Naive thymus-derived CD4-positive, alpha-beta T cell (primary cell): ENCODE measurements around the gene CAPN1. TPM values are rescaled to one million over a fixed set of nuclear protein-coding genes. Genes with fewer than 3 reads are reported as not detected.

ENCODE experiments used
- ATAC-seq: fragments of 150-1000 bp; cut with Tn5 transposase; 2 replicates; pipeline ENCODE4 v1.10.0; 2021; ENCODE audit warnings: mild to moderate bottlenecking, moderate library complexity
- CTCF ChIA-PET: fragments of 350-600 bp; sonication (Branson Sonifier 250); formaldehyde crosslinking; loops from one replicate; lab custom pipeline; 2021; ENCODE audit warnings: antibody characterized with exemption; lab: Charles Lee
- POLR2A ChIA-PET: fragments of 350-600 bp; sonication (Branson Sonifier 250); formaldehyde crosslinking; loops from one replicate; lab custom pipeline; 2021; ENCODE audit warnings: antibody characterized with exemption, inconsistent platforms; lab: Charles Lee
- DNase-seq, 9 donors: peaks; one replicate each; pipeline versions ENCODE4 v3.0.0 to v3.0.0-alpha.2; 2020 to 2022; ENCODE audit warnings: mixed read lengths in 1 of 9
- H3K27ac ChIP-seq: one replicate; pipeline ENCODE4 v1.7.0; 2013; ENCODE audit warnings: mild to moderate bottlenecking, low read depth, low read length, moderate library complexity
- H3K27me3 ChIP-seq, 2 donors: one replicate each; pipeline ENCODE4 v1.7.0; 2013; ENCODE audit warnings: low read length in 2 of 2, mild to moderate bottlenecking in 2 of 2, moderate library complexity in 2 of 2; ENCODE audit not compliant: control insufficient read depth in 2 of 2, insufficient read depth in 2 of 2
- H3K36me3 ChIP-seq, 3 experiments: 1 replicate in 2 of 3; 2 replicates in 1 of 3; pipeline ENCODE4 v1.7.0; 2013; ENCODE audit warnings: low read length in 3 of 3, mild to moderate bottlenecking in 3 of 3, moderate library complexity in 1 of 3; ENCODE audit not compliant: insufficient read depth in 3 of 3, control insufficient read depth in 2 of 3
- H3K4me1 ChIP-seq, 2 donors: one replicate each; pipeline ENCODE4 v1.7.0; 2013; ENCODE audit warnings: low read length in 2 of 2, mild to moderate bottlenecking in 2 of 2, moderate library complexity in 1 of 2; ENCODE audit not compliant: control insufficient read depth in 2 of 2, insufficient read depth in 2 of 2
- H3K4me3 ChIP-seq: 2 replicates; pipeline ENCODE4 v1.7.0; 2013; ENCODE audit warnings: mild to moderate bottlenecking, low read length
- H3K9me3 ChIP-seq, 3 experiments: 1 replicate in 2 of 3; 2 replicates in 1 of 3; pipeline ENCODE4 v1.7.0; 2013; ENCODE audit warnings: low read length in 3 of 3; ENCODE audit not compliant: control insufficient read depth in 2 of 3
- H3K27ac Mint-ChIP-seq, 9 donors: one replicate each; pipeline ENCODE4 v1.8.0; 2020 to 2022; ENCODE audit warnings: mixed read lengths in 9 of 9, mild to moderate bottlenecking in 8 of 9, moderate library complexity in 5 of 9, inconsistent platforms in 2 of 9
- H3K27me3 Mint-ChIP-seq, 5 donors: one replicate each; pipeline ENCODE4 v1.8.0; 2021 to 2022; ENCODE audit warnings: mixed read lengths in 5 of 5, mild to moderate bottlenecking in 1 of 5
- H3K36me3 Mint-ChIP-seq, 5 donors: one replicate each; pipeline ENCODE4 v1.8.0; 2020 to 2022; ENCODE audit warnings: mixed read lengths in 5 of 5, mild to moderate bottlenecking in 3 of 5, inconsistent platforms in 1 of 5
- H3K4me1 Mint-ChIP-seq, 7 donors: one replicate each; pipeline ENCODE4 v1.8.0; 2020 to 2022; ENCODE audit warnings: mixed read lengths in 7 of 7, mild to moderate bottlenecking in 3 of 7, inconsistent platforms in 1 of 7
- H3K4me3 Mint-ChIP-seq, 10 donors: one replicate each; pipeline ENCODE4 v1.8.0; 2020 to 2022; ENCODE audit warnings: mild to moderate bottlenecking in 10 of 10, mixed read lengths in 10 of 10, moderate library complexity in 6 of 10, inconsistent platforms in 2 of 10
- H3K9me3 Mint-ChIP-seq, 11 donors: one replicate each; pipeline ENCODE4 v1.8.0; 2020 to 2022; ENCODE audit warnings: mixed read lengths in 11 of 11, mild to moderate bottlenecking in 4 of 11, inconsistent platforms in 1 of 11, moderate library complexity in 1 of 11
- intact Hi-C, 2 donors: fragments of 100-400 bp; cut with micrococcal nuclease; formaldehyde crosslinking; loops; one replicate each; pipeline ENCODE4 v1.15.1; 2023
- polyA plus RNA-seq, 2 donors: library from polyadenylated mRNA; unstranded; fragments of 300-500 nt; fragmentation: Illumina TruSeq; gene quantifications; one replicate each; pipeline ENCODE4 v1.2.3, GENCODE V29; 2021
- total RNA-seq, 6 experiments: library from RNA in 5 of 6; stranded (reverse) in 5 of 6; gene quantifications; 1 replicate in 5 of 6; 2 replicates in 1 of 6; pipeline ENCODE4 v1.2.3 and lab custom pipeline; 2021 to 2026

Gene CAPN1
- total and polyA plus RNA-seq, 7 experiments from 2014 or later, result 73.1 to 195 (median 99.8) TPM

DNA sequence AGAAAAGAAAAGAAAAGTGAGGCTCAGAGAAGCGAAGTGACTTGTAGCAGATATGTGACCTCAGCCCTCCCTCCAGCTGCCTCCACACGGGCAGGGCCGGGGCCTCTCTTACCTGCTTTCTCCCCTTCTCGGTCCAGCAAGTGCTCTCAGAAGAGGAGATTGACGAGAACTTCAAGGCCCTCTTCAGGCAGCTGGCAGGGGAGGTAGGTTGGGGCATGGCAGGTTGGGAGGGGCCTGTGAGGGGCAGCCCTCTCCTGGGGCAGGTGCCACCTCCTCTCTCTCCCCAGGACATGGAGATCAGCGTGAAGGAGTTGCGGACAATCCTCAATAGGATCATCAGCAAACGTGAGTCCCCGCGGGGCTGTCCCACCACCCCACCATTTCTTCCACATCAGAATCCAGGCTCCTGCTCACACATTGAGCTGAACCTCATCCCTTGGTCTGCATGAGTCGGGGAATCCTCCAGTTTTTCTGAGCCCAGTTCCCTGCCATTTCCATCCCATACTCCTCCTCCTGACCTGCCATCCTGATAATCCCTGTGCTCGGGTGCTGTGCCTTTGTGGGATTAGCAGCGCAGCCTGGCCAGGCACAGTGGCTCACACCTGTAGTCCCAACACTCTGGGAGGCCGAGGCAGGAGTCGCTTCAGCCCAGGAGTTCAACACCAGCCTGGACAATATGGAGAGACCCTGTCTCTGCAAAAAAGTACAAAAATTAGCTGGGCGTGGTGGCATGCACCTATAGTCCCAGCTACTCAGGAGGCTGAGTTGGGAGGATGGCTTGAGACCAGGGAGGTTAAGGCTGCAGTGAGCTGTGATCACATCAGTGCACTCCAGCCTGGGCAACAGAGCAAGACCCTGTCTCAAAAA, 26.4 kb downstream of the CAPN1 start:
- ChIA-PET POLR2A (no interaction called here), CTCF (interaction anchor here (0.6 kb wide), 1 partner anchor 1188 kb away, joined by 3 read pairs; no protein-coding TSS in a partner anchor)
- Mint-ChIP-seq H3K9me3 (no peaks in the 10 kb centered on the region), H3K4me1 (peaks cover 1 to 15% (median 9%) of the 10 kb centered on the region in 7 donors), H3K36me3 (peaks cover 0 to 19% (median 8%) of the 10 kb centered on the region in 5 donors), H3K27ac (peak overlapping the region in 1 of 9 donors; percentile 16), H3K4me3 (no peak overlapping the region), H3K27me3 (no peaks in the 10 kb centered on the region)
- H3K4me3 ChIP-seq, result no peak overlapping the region
- H3K27ac ChIP-seq, result no peak overlapping the region
- DNase-seq (peak in 1 of 9 donors; percentile 13), ATAC-seq (no peak)
- H3K9me3 ChIP-seq, result no peaks in the 10 kb centered on the region
- H3K4me1 ChIP-seq, result peaks cover 0 to under 1% of the 10 kb centered on the region in 2 donors
- peaks cover 4 to 69% (median 26%) of the 10 kb centered on the region in 3 experiments for H3K36me3 ChIP-seq
- intact Hi-C loops, result no loop called here
- no peaks in the 10 kb centered on the region for H3K27me3 ChIP-seq

- Mint-ChIP-seq H3K36me3 (peaks cover 0 to 19% (median 8%) of the 10 kb centered on the region in 5 donors), H3K9me3 (no peaks in the 10 kb centered on the region), H3K4me3 (no peak overlapping the region), H3K4me1 (peaks cover 4 to 22% (median 15%) of the 10 kb centered on the region in 7 donors), H3K27me3 (no peaks in the 10 kb centered on the region), H3K27ac (peak overlapping the region in 3 of 9 donors; percentile 7 to 68 (median 43))
- Histone ChIP-seq H3K4me1 (peaks cover 3 to 5% of the 10 kb centered on the region in 2 donors), H3K9me3 (no peaks in the 10 kb centered on the region), H3K36me3 (peaks cover 4 to 69% (median 26%) of the 10 kb centered on the region in 3 experiments), H3K4me3 (no peak overlapping the region), H3K27ac (no peak overlapping the region), H3K27me3 (no peaks in the 10 kb centered on the region)
- no peak for ATAC-seq
- ChIA-PET CTCF (interaction anchor here (0.5 to 0.6 kb wide), 2 partner anchors 138 to 1187 kb away, joined by 3 to 4 read pairs; no protein-coding TSS in a partner anchor), POLR2A (no interaction called here)
- intact Hi-C loops, result no loop called here
- no peak for DNase-seq
Observed at GRCh38 chr11:65208785-65209710, 27.3 kb downstream of the CAPN1 start.

- Mint-ChIP-seq H3K4me1 (peaks cover 10 to 27% (median 18%) of the 10 kb centered on the region in 7 donors), H3K27ac (no peak overlapping the region), H3K36me3 (peaks cover 0 to 19% (median 8%) of the 10 kb centered on the region in 5 donors), H3K4me3 (no peak overlapping the region), H3K27me3 (no peaks in the 10 kb centered on the region), H3K9me3 (no peaks in the 10 kb centered on the region)
- H3K9me3 ChIP-seq, result no peaks in the 10 kb centered on the region
- no peak for DNase-seq
- CTCF ChIA-PET, result no interaction called here
- ATAC-seq, result no peak
- peaks cover 4 to 68% (median 26%) of the 10 kb centered on the region in 3 experiments for H3K36me3 ChIP-seq
- peaks cover 7 to 8% of the 10 kb centered on the region in 2 donors for H3K4me1 ChIP-seq
- POLR2A ChIA-PET, result no interaction called here
- H3K27ac ChIP-seq, result no peak overlapping the region
- H3K4me3 ChIP-seq, result no peak overlapping the region
- H3K27me3 ChIP-seq, result no peaks in the 10 kb centered on the region
- intact Hi-C loops, result no loop called here
Observed at GRCh38 chr11:65209711-65210360, 28.1 kb downstream of the CAPN1 start.

DNA sequence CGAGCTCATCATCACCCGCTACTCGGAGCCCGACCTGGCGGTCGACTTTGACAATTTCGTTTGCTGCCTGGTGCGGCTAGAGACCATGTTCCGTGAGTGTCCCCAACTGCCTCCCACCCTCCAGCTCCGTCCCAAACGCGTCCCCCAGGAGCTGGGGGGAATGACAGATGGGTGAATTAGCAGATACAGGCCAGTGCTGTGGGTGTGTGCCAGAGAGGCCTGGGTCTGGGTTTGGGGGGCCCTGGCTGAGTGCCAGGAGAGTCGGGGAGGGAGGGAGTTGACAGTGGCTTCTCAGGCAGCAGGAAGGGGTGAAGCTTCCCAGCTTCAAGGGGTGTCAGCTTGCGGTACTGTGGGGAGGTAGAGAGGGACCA, 28.6 kb downstream of the CAPN1 start:
- no peak for DNase-seq
- H3K9me3 Mint-ChIP-seq, result no peaks in the 10 kb centered on the region
- H3K4me1 ChIP-seq, result peaks cover 7 to 8% of the 10 kb centered on the region in 2 donors
- peaks cover 11 to 31% (median 19%) of the 10 kb centered on the region in 7 donors for H3K4me1 Mint-ChIP-seq
- peaks cover 4 to 62% (median 25%) of the 10 kb centered on the region in 3 experiments for H3K36me3 ChIP-seq
- H3K9me3 ChIP-seq, result no peaks in the 10 kb centered on the region
- H3K4me3 Mint-ChIP-seq, result no peak overlapping the region
- no peaks in the 10 kb centered on the region for H3K27me3 Mint-ChIP-seq
- no peaks in the 10 kb centered on the region for H3K27me3 ChIP-seq
- H3K36me3 Mint-ChIP-seq, result peaks cover 0 to 19% (median 8%) of the 10 kb centered on the region in 5 donors
- intact Hi-C loops, result no loop called here
- ATAC-seq, result no peak
- no peak overlapping the region for H3K27ac Mint-ChIP-seq
- H3K27ac ChIP-seq, result no peak overlapping the region
- ChIA-PET CTCF (no interaction called here), POLR2A (no interaction called here)
- no peak overlapping the region for H3K4me3 ChIP-seq

GRCh38 chr11:65210748-65211147, 29.0 kb downstream of the CAPN1 start:
- no peak overlapping the region for H3K27ac Mint-ChIP-seq
- Histone ChIP-seq H3K4me3 (no peak overlapping the region), H3K36me3 (peaks cover 4 to 58% (median 21%) of the 10 kb centered on the region in 3 experiments), H3K27ac (no peak overlapping the region), H3K4me1 (peaks cover 7 to 8% of the 10 kb centered on the region in 2 donors), H3K27me3 (no peaks in the 10 kb centered on the region), H3K9me3 (no peaks in the 10 kb centered on the region)
- no peaks in the 10 kb centered on the region for H3K27me3 Mint-ChIP-seq
- peaks cover 0 to 2% (median 0%) of the 10 kb centered on the region in 11 donors for H3K9me3 Mint-ChIP-seq
- CTCF ChIA-PET, result no interaction called here
- H3K4me3 Mint-ChIP-seq, result no peak overlapping the region
- POLR2A ChIA-PET, result no interaction called here
- DNase-seq, result no peak
- H3K36me3 Mint-ChIP-seq, result peaks cover 4 to 17% (median 8%) of the 10 kb centered on the region in 5 donors
- ATAC-seq, result no peak
- H3K4me1 Mint-ChIP-seq, result peaks cover 13 to 35% (median 23%) of the 10 kb centered on the region in 7 donors
- intact Hi-C loops, result no loop called here
